Liver (tissue), 3 donors: ENCODE data around the gene MANBA.

Experiments
- CTCF ChIP-seq: fragments of 150-350 bp; IDR thresholded peaks from 2 replicates; pipeline ENCODE4 v1.5.1; 2017; ENCODE audit warnings: improper control_type of control experiment, low read depth, low read length; ENCODE audit not compliant: missing input control
- TAF1 ChIP-seq: conservative IDR thresholded peaks from 2 replicates; pipeline ENCODE4 v1.6.1; 2016; ENCODE audit warnings: antibody characterized with exemption, mild to moderate bottlenecking
- donor health status: healthy.
- donor health status: healthy.

GRCh38 chr4:102761906-102762305 is 1.1 kb upstream of the MANBA start:
- TF ChIP-seq CTCF = no peak
- no peak for TF ChIP-seq TAF1
